DMS114 treated with DMSO at 0.1 percent for 48 hours (cell line): ENCODE data around the gene TAF8.

ENCODE experiments used
- DNase-seq: peaks from one replicate; lab custom pipeline; 2025; ENCODE audit not compliant: unreplicated experiment; lab: John Stamatoyannopoulos, UW

TAF8 gene

DNA sequence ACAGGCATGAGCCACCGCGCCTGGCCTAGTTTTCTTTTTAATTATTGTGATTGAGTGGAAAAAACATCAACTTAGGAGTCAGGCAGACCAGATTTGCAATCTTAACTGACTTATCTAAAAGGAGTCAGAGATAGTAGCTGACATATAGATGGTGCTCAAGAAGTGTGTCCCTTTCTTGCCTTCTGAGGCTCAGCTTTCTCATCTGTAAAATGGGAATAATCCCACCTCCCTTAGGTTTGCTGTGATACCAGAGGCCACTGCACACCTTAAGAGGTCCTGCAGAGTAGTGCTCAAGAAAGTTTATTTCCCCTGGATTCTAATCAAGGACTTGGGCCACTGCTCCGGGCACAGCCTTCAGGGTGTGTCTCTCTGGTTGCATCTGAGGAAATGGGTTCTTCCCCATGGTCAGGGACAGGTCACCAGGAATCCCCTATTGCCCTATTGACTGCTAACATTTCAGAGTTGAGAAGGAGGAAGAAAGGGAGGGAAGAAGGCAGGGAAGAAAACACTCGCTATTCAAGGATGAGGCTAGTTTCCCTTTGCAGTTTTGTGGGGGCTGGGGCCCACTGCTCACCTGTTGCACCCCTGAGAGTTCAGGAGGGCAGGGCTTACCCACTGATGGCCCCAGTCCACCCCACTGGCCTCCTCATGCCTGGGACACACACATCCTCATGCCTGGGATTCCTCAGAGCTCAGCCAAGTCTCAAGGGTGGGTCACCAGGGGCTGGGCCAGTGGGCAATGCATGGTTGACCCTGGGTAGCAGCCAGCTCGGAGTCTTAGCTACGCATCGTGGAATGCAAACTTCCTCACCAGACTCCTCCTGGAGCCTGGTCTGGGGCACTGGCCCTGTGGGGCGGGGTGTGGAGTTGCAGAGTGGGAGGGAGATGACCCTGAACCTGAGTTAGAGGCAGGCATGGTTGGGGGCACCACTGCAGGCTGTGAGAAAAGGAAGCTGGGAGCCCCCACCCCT, 70.9 kb downstream of the TAF8 start:
- no peak for DNase-seq

DNA sequence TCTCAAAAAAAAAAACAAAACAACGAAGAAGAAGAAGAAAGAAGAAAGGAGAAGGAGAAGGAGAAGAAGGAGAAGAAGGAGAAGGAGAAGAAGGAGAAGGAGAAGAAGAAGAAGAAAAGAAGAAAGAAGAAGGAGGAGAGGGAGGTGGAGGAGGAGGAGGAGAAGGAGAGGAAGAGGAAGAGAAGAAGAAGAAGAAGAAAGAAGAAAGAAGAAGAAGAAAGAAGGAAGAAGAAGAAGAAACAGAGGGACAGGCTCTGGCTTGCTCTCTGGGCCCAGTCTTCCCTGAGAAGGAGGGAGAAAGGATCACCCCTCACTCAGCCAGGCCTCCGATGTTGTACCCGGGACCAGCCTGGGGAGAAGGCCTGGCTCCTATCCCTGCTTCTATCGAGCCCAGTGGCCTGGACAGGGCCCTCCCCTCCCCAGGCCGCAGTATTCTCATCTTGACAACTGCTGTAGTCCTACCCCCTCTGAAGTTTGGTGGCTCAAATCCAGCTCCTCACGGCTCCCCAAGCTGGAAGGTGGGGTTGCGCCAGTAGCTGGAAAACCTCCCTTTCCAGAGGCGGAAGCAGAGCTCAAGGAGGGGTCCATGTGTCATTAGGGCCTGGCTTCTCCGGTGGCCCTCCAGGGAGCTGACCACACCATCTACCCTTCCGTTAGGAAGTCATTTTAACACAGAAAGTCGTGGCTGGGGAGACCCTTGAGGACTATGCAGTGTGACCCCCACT, 73.2 kb downstream of the TAF8 start:
- DNase-seq, result no peak

DNA sequence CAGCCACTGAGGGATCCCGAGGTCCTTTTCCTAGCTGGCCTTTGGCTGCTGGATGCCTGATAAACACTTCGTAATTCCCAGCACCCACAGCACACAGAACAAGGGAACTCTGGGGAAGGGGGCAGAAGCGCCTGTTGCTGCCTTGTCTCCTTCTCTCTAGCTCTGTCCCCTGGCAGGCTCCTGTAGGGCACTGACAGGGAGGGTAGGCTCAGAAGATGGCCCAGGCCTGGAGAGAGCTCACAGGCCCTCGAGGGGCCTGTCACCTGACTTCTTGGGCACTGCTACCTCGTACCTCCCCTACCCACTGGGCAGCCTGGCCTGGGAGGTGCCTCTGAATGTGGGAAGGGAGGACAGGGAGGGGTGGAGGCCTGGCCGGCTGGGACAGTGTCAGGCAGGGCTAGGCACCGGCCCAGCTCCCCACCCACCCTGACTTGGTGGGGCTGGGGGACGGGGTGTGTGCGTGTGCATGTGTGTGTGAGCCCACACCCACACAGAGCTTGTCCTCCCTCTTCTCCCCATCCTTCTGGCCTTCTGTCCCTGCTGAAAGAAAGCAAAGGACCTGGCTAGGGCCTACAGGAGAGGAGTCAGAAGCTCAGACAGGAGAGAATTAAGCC, 74.0 kb downstream of the TAF8 start:
- DNase-seq, result no peak

DNA sequence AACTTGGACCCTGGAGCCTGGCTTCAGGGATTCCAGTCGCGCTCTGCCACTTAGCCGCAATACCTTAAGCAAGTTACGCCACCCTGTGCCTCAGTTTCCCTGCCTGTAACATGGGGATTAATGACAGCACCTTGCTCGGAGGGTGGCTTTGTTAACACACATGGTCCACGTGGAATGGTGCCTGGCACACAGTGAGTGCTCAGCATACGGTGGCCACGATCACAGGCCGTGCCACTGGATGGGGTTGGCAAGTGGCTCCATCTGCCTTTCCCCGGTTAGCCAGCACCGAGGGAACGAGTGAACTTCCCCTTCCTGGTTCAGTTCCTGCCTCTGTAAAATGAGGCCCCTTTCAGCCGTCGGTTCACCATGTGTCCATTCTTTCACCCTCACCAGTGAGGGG, 74.9 kb downstream of the TAF8 start:
- DNase-seq, result no peak

DNA sequence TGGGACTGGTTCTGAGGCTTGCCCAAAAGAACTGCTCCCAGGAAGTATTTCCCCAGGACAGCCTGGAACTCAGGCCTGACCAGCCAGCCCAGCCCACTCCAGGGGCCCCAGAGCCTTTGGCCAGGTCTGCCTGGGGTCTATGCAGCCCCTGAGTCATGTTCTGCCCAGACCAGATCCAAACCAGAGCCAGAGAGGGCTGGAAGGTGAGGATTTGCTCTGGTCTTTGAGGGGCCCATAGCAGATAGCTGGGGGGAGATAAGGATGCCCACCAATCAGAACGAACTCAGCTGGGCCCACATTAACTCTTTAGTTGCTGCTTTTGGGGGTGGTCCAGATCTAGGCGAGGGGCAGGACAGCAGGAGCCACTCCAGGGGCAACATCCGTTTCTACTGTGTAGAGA, 75.3 kb downstream of the TAF8 start:
- DNase-seq, result no peak

DNA sequence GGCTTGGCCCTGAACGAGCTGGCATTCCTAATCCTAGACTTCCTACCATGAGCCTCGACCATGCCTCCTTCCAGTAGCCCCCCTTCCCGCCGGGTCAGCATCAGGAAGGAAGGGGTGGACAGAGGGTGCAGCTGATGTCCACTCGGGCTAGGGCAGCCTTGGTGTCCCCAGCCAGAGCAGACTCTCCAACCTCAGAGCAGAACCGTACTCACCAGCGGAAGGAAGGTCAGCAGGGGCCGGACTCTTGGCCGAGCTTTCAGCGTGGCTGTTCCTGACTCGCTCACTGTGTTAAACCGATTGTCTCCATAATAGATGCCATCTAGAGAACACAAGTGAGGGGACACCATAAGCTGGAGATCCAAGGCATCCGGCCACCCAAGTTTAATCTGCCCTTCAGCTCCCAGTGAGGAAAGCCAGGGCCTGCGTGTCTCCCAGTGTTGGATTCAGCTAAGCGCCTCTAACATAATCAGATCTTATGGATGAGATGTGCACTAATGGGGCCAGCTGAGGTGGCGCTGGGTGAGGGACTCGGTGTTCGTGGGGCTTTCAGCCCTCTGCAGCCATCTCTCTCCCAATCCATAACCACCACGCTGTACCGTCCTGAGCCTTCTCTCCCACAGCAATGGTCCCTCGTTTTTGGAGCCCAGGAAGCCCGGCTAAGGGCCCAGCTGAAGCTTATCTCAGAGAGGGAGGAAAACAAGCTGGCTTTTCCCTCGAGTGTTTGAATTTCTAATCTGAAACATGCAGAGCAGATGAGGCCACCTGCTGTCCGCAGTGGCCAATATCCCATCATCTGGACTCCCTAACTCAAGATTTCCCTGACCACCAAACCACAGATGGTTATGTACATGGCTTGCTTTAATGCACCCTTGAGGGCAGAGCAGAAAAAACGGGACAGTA, 78.4 kb downstream of the TAF8 start:
- no peak for DNase-seq

DNA sequence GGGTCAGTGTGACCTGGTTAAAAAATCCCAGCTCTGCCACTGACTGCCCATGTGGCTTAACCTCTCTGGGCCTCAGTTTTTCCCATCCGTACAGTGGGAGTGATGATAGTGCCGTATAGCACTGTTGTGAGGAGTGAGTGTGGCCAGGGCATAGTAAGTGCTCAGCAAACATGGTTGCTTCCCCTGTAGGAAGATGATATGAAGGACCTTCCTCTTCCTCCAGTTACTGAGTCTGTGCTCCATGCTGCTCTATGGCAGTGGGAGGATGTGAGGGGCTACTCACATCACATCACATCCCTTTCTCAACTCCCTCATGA, 79.0 kb downstream of the TAF8 start:
- DNase-seq, result no peak

DNA sequence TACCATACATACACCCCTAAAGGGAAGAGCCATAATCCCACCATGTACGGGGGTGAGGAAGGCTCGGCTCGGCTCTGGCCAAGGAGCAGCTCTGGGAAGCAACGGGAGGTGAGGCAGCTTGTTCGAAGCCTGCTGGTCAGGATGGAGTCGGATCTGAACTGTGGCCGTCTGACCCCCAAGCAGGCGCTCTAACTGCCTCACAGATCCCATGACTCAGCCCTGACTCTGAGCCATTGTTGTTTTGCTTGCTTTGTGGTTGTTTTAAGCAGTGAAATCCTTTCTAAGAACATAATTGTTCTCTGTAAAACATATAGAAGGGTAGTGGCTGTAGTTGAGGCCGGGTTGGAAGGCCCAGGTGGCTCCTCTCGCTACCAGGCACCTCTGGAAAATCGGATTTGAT, 81.2 kb downstream of the TAF8 start:
- DNase-seq, result no peak

DNA sequence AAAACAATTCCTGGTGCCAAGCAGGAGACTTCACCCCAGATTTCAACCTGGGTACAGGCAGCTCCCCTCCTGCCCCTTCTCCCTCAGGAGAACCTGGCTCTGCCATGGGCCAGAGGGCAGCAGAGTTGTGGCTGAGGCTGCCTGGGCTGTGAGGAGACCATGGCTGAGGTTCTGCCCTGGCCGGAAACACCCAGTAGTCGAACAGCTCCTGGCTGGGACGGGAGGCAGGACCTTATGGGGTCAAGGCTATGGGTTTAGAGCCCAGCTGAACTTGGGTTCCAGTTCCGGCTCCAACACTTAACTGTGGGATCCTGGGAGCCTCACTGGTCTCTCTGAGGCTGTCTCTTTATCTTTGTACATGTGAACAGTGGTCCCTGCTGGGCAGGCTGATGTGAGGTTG, 83.6 kb downstream of the TAF8 start:
- no peak for DNase-seq

DNA sequence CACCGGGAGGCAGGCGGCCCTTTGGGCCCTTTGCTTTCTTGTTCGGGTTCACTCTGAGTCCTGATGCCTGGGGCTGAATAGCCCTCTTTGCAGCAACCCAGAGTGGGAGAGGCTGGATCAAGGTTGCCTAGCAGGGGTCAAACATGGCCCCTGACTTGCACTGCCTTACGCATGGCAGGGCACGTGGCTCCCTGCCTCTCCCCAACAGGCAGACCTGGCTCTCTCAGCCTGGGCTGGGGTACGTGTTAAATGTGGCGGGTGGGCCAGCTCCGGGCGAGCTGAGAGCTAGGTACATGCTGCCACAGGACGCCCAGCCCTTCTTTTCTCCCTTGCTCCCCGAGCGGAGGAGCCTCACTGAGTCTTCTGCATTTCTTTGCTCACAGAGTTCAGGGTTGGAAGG, 84.8 kb downstream of the TAF8 start:
- no peak for DNase-seq

DNA sequence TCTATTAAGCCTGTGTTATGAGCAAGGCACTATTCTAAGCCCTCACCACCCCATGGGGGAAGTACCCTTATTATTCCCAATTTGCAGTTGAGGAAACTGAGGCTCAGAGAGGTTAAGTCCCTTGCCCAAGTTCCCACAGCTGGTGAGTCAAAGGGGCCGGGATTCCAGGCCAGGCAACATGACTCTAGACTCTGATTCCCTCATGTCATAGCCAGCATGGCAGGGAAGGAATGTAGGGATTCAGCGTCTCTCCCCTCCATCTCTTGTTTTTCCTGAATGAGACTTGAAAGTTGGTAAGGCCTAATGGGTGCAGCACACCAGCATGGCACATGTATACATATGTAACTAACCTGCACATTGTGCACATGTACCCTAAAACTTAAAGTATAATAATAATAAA, 85.4 kb downstream of the TAF8 start:
- DNase-seq, result no peak

DNA sequence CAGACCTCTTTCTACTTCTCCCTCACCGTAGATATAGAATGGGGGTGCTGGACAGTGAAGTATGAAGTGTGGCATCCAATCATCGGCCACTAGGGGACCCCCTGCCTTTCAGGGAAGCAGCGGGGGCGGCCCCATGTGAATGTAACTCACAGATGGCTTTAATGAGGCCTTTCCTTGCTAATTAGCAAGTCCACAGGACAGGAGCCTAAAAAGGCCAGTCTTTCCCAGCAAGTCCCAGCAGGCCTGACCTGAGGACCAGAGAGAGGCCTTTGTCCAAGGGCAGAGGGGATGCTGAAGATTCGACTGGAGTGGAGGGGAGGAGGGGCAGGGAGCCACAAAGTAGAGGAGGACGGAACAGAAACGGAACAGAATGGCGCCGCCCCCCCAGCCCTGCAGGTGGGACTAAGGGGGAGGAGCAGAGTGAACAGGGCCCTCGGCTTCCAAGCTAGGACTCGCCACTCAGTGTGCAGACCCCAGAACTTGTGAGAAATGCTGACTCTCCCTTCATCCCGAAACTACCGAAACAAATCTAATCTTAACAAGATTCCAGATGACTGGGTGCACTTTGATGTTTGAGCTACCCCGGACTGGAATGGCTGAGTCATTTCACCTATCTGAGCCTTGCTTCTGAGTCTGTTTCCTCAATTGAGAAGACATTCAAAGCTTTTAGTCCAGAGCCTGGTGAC, 86.3 kb downstream of the TAF8 start:
- no peak for DNase-seq
